KBM-7 (cell line): ENCODE measurements around the gene FRMD5.

Source experiments
- DNase-seq: peaks from one replicate; pipeline ENCODE4 v3.0.0-alpha.2; 2015
- in situ Hi-C: fragments of 300-500 bp; cut with MboI; formaldehyde crosslinking; loops from 2 replicates; pipeline ENCODE4 v1.14.3; 2020; ENCODE audit warnings: low sequenced_read_pairs, low pct_unique_long_range_greater_than_20kb, mixed read lengths

FRMD5 gene

GRCh38 chr15:44102675-44103254 lies 92.3 kb downstream of the FRMD5 start:
- in situ Hi-C loops: no loop called here
- DNase-seq: no peak

DNA sequence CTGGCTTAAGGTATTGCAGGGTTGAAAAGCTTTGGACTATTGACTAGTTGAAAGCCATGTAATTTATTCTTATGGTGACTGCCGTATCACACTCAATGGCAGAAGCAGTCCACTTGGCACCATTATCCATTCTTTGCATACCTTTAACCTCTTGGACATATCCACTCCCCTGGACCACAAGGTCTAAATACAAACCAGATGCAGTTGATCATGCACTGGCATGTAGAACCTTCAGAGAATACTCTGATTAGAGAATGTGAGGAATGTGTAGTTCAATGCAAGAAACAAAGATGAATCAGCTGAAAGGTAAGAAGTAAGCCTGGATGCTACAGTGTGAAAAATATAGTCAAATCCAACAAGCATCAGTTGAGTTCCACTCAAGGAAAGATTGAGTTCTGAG lies 93.1 kb downstream of the FRMD5 start:
- in situ Hi-C loops: no loop called here
- DNase-seq: no peak

DNA sequence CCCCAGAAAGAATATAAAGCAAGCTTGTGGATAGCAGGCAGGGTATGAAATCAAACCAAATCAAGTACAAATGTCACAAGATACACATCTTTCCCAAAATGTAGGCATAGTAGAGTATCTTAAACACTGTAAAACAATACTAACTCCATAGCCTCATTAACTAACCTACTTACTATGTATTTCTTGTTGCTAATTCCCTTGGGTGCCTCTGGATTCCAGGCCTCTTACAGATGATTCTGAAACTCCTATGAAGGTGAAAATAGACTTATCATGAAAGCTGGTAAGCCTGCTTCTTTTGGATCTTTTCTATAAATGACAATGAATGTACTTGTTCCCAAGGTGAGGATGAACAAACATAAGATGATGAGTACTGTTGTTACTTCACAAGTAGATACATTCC lies 93.8 kb downstream of the FRMD5 start:
- no peak for DNase-seq
- in situ Hi-C loops: no loop called here

DNA sequence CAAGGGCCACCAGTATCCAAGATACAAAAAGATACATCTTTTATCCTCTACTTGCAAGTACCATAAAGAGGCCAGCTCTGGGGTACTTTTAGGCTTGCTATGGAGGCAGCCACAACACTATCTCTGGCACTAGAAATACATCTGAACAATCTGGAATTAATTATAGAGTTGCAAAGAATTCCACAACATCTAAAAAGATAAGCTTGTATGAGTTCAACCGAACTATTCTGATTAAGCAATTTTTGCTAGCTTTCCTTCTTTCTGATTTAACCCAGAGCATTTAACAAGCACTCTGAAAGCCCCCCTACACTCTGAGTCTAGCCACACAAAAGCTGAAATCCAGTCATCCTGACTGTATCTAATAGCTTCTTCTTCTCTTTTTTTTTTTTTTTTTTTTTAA lies 95.4 kb downstream of the FRMD5 start:
- DNase-seq: no peak
- in situ Hi-C loops: no loop called here

- in situ Hi-C loops: no loop called here
- DNase-seq: no peak
Observed at GRCh38 chr15:44097552-44097951, 97.5 kb downstream of the FRMD5 start.

GRCh38 chr15:44096596-44096995 lies 98.5 kb downstream of the FRMD5 start:
- in situ Hi-C loops: no loop called here
- DNase-seq: no peak

- DNase-seq: no peak
- in situ Hi-C loops: no loop called here
Observed at GRCh38 chr15:44094781-44095180, 100.3 kb downstream of the FRMD5 start.

DNA sequence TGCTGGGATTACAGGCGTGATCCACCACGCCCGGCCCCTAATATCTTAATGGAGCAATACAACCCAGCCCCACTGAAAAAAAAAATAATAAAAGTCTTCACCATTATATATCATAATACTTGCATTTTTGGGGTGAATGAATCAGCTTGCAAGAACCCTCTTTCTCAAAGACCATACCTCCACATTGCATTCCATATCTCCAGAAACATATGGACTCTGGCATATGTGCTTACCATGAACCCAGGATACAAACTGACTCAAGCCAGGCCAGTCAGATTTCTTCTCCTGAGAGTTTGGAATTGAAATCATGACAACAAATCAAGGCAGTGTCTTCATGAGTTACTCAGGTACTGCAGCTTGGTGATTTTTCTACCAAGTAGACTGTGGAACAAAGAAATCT lies 101.2 kb downstream of the FRMD5 start:
- DNase-seq: no peak
- in situ Hi-C loops: no loop called here

DNA sequence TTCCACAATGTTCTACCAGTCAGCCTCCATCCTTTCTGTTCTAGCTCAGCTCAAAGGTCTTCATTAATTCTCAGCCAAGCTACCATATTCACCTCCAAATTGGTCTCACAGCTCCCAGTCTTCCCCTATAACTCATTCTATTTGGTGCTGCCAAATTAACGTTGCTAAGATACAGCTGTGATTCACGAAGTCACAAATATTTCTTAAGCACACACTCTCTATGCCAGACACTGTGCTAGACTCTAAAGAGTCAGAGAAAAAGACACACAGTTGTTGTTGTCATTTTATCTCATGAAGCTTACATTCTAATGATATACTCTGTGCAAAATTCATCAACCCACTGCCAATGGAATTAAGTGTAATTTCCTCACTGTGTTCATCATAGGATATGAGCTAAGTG lies 102.8 kb downstream of the FRMD5 start:
- DNase-seq: no peak
- in situ Hi-C loops: no loop called here

GRCh38 chr15:44087578-44088465 lies 107.2 kb downstream of the FRMD5 start:
- in situ Hi-C loops: no loop called here
- DNase-seq: no peak

DNA sequence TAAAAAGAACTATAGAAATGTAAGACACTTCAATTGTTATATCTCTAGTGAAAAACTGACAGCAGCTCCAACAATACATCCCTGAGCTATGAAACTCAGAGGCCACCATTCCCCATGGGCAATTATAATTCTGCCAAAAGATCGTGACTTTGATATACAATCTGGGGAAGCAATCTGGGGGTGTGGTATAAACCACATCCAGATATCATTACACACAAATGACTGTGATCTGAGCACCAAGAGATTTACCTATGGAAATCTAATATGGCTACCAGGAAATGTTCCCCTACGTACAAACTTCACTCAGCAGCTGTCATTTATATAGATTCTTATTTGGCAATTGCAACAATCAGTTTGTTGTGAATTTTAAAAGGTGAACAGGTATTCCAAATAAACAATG lies 110.3 kb downstream of the FRMD5 start:
- in situ Hi-C loops: no loop called here
- no peak for DNase-seq

DNA sequence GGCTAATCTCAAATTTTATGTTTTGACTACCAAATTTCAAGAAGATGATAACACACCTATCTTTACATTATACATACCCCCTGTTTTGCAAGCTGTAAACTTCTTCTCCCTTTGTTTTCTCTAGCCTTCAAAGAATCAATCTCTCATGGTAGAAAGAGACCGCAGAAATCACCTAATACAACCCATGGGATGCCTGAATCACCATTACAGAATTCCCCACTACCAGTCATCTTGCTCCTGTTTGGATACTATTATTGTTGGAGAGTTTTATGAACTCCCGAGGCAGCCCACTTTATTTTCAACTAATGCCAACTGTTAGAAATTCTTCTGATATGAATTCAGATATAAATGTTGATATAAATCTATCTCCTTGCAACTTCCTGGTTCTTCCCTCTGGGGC lies 110.9 kb downstream of the FRMD5 start:
- in situ Hi-C loops: no loop called here
- no peak for DNase-seq

- no peak for DNase-seq
- in situ Hi-C loops: no loop called here
Observed at GRCh38 chr15:44082558-44083157, 112.4 kb downstream of the FRMD5 start.

- no peak for DNase-seq
- in situ Hi-C loops: no loop called here
Observed at GRCh38 chr15:44081026-44082013, 113.8 kb downstream of the FRMD5 start.

GRCh38 chr15:44075535-44075934 lies 119.5 kb downstream of the FRMD5 start:
- no peak for DNase-seq
- in situ Hi-C loops: no loop called here

GRCh38 chr15:44069489-44069888 lies 125.6 kb downstream of the FRMD5 start:
- in situ Hi-C loops: no loop called here
- DNase-seq: no peak

- no peak for DNase-seq
- in situ Hi-C loops: no loop called here
Observed at GRCh38 chr15:44068347-44068746, 126.7 kb downstream of the FRMD5 start.

- peak; percentile 63 for DNase-seq
- in situ Hi-C loops: no loop called here
Observed at GRCh38 chr15:44066211-44066827, 128.8 kb downstream of the FRMD5 start.

GRCh38 chr15:44064706-44065105 lies 130.4 kb downstream of the FRMD5 start:
- in situ Hi-C loops: no loop called here
- no peak for DNase-seq
